ENCODE data around the gene FILIP1L.

GRCh38 chr3:99943931-99944761 is 170.2 kb downstream of the FILIP1L start:
- no peak for TF ChIP-seq POLR2A (IDR thresholded peaks at IDR 0.05)
- no peak for TF ChIP-seq CTCF (IDR thresholded peaks at IDR 0.05 in 4 of 5, conservative IDR thresholded peaks at IDR 0.05 in 1 of 5)
